Daoy (cell line): Measurements from ENCODE around the gene OLFM4. TPM values are rescaled to one million over a fixed set of nuclear protein-coding genes. Genes with fewer than 3 reads are reported as not detected.
"Not testable (repeated sequence)": the region's sequence is repeated elsewhere in the genome, so short reads cannot be mapped to it uniquely, and the experiment has no call there.

Experiments
- DNase-seq: peaks from one replicate; pipeline ENCODE4 v3.0.0-alpha.2; 2015; ENCODE audit warnings: low read depth
- total RNA-seq: library from RNA; depleted of rRNA; stranded (reverse); fragments of >200 nt; shearing (Covaris generic); gene quantifications from 2 replicates; pipeline ENCODE4 v1.2.3, GENCODE V29; 2014; rRNA removed

OLFM4 gene
- total RNA-seq: not detected in 2 replicates

GRCh38 chr13:53028637-53029203, at the start of gene OLFM4:
Gene OLFM4 (plus strand): TSS chr13:53028813. CDS start chr13:53028837, 24 bp downstream.
- DNase-seq: no peak

DNA sequence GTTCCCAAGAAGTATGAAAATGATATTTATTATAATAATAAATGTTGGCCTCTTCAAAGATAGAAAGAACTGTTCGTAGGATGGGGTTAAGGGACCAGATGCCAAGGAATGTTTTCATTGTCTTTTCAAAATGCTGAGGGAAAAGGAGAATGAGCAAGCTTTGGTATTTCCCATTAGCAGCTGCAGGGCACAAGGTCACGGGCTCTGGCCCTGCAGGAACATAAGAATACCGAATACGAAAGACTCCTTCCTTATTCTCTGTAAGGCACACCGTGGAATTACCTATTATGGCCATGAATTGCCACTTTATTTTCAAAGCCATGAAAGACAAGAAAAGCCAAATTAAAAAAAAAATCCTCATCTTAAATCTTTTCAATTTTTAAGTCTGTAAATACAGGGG, 49.6 kb upstream of the OLFM4 start:
- DNase-seq: no peak

GRCh38 chr13:52980695-52981094, 47.9 kb upstream of the OLFM4 start:
- no peak for DNase-seq

DNA sequence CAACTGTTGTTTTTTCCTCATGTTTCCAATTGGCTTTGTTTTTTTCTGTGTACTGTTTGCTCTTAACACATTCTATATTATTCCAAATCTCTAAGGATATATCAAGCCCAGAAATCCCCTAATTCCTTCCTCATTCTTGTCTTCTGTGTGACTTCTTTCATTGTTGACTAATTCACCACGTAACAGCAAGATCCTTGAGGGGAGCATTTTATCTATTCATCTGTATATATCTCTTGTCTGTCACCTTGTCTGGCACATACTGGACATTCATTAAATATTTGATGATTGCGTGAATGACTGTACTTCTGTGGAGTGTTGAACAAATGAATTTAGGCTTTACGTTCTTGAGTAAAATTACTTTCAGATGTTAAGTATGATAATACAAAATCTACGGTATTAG, 44.8 kb upstream of the OLFM4 start:
- no peak for DNase-seq

DNA sequence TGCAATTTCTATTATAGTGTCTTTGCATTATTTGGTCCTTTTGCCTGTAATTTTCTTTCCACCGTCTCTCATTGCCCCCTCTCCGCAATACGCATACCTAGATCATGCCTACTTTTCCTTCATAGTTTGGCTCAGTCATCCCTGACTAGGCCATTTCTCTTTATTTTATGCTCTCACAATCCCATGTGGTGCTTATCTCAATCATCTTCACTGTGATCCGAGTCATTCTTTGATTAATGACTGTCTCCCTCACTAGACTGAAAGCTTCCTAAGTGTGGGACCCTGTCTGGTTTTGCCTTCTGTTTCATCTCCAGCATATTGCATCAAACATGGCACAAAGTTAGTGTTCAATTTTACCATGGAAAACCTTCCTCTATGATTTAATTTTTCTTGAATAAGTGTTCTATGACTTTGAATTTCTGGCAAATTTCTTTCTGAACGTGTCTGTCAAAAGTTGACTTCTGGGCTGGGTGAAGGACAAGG, 43.7 kb upstream of the OLFM4 start:
- DNase-seq: no peak

DNA sequence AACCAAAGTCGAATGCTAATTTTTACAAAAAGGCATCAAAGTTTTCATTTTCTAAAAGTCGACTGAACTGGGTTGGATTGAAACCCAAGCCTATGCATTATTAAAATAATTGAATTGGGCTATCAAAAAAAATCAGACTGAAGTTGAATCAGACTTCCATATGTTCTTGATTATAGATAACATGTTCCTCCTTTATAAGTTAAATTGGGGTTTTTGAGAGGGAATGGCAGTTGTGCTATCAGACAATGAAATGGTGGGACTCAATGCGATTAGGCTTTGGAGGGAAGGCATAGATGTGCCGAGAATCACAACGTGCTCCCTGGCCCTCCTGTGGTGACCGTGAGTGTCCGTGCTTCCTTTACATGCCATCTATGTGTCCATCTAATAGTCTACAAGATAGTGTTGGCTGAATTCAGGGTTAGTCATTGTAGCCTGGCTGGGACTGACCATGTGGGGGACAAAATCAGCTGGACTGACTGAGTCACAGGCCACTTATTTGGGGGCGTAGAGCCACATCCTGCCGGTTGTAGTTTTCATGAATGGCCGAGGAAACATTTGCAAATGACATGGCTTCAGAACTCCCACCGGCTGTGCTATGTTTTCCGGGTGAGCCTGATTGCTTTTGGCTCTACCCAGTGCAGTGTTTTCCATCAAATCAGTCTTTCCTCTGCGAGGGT, 37.1 kb upstream of the OLFM4 start:
- peak; percentile 29 for DNase-seq

DNA sequence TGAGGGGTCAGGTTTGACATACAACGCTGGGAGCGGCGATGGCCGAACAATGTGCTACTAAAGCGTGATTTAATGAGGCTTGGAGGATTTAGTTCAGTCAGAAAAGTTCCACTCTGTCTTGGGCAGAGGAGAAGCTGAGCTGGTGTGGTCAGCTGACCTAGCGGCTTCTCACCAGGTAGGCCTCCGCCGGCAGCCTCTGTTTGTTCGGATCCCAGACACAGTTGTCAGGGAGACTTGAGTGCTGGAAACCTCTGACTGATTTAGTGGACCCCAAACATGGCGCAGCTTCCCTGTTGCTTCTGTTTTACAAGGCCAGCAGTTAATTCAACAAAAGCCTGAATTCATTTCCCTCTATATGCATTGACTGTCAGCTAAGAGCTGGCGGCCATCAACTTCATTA, 36.5 kb upstream of the OLFM4 start:
- no peak for DNase-seq

- DNase-seq: no peak
Observed at GRCh38 chr13:52994051-52994450, 34.6 kb upstream of the OLFM4 start.

GRCh38 chr13:52994865-52995264, 33.7 kb upstream of the OLFM4 start:
- DNase-seq: no peak

- no peak for DNase-seq
Observed at GRCh38 chr13:52995946-52996345, 32.7 kb upstream of the OLFM4 start.

DNA sequence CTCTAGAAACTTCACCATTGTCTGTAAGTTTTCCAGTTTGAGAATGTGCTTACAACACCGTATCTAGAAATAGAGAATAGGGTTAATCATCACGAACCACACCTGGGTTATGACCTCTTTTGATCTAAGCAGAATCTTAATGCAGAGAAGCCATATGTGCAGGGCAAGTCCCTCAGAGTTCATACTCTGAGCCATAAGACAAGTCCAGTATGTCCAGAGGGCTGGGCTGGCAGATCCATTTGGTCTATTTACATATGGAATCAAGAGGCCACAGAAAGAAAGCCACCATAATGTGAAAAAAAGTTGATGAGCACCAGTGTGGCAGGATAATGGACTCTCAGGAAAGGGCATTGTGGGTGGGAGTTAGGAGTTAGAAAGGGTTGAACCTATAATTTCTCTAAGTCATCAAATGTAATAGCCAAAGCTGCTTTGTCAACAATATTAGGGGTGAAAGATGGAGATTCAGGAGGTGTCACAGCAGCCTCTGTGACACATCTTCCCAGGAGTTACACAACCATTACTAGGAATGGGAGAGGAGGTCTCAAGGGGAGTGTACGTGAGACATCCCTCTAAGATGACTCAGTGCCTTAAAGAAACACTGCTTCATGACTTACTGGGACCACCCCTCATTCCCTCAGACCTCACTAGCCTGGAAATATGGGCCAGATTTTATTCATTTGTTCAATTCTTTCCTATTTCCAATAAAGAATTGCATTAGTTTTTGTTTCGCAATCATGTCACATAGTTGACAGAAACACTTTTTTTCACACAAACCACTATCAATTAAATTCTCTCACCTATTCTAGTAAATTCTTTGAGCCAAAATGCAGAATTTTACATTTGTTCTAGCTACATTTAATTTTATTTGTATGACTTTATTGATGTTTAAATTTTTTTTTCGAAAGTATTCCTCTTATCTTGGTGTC, 30.4 kb upstream of the OLFM4 start:
- DNase-seq: no peak

DNA sequence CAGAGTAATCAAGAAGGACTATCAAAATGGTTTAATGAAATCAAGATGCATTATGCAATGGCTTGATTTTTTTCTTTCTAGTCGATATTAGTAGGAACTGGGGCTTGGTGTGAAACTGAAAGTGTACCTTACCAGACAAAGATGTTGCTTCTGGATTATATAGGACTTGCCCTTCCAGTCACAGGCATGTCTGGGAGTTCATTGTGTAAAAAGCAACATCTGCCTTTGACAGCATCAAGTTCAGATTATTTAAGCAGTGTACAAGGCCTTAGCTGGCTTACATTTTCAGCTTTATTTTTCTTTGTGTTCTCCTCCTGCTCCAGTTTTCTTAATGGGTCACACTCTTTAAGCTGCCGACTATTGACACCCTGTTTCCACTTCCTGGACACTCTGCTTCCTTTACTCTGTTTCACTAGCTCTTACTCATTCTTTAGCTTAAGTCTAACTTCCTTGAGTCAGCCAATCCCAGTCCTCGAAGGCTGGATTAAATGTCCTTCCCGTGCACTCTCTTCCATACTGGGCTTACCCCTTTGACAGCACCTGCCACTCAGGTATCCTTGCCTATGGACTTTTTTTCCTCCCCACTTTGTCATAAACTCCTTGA, 29.4 kb upstream of the OLFM4 start:
- no peak for DNase-seq

DNA sequence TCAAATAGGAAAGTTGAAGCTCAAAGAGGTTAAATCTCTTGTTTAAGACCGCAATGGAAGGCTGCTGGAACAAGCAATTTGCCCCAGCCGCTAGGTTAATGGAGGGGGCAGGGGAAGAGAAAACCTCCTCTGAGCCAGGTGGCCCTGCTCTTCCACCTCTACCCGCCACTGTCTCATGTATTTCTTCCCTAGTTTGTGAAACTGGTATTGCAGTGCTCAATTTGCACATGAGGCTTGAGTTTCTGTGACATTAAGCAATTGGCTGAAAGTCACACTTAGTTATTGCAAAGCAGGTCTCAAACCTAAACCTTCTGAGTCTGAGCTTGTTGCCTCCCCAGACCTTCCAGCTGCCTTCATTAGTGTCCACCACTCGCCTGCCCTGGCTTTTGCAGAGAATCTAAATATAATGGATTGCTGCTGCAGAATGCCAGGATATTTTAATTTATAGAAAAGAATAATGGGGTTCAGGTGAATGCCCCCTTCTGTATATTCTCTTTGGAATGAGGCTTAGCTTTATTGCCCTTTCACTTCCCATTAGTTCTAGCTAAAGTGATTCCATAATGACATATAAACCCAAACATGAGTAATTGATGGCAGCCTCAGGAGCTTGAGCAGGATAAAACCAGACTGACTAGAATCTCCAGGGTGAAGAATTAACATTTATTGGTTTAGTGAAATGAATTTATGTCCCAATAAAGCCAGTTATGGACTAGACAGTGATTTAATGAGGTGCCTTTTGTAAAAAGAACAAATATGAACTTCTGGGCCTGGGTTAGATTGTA, 27.0 kb upstream of the OLFM4 start:
- no peak for DNase-seq

- no peak for DNase-seq
Observed at GRCh38 chr13:53004573-53004972, 24.0 kb upstream of the OLFM4 start.

GRCh38 chr13:53005626-53006025, 23.0 kb upstream of the OLFM4 start:
- DNase-seq: no peak

DNA sequence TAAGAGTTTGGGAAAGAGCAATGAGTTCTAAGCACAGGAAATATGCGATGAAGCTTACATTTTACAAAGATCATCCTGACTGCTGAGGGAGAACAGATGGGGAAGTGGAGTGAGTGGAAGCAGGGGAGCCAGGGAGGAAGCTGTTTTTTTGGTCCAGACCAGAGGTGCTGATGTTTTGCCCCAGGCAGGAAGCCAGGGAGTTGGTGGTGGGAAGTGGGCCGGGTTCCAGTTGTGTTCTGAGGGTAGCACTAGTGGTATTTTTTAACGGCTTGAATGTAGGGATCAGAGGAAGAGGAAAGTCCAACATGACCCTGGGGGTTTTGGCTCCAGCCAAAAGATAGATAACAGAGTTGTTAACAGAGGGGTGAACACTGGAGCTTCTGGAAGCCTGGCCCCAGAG, 20.7 kb upstream of the OLFM4 start:
- no peak for DNase-seq

DNA sequence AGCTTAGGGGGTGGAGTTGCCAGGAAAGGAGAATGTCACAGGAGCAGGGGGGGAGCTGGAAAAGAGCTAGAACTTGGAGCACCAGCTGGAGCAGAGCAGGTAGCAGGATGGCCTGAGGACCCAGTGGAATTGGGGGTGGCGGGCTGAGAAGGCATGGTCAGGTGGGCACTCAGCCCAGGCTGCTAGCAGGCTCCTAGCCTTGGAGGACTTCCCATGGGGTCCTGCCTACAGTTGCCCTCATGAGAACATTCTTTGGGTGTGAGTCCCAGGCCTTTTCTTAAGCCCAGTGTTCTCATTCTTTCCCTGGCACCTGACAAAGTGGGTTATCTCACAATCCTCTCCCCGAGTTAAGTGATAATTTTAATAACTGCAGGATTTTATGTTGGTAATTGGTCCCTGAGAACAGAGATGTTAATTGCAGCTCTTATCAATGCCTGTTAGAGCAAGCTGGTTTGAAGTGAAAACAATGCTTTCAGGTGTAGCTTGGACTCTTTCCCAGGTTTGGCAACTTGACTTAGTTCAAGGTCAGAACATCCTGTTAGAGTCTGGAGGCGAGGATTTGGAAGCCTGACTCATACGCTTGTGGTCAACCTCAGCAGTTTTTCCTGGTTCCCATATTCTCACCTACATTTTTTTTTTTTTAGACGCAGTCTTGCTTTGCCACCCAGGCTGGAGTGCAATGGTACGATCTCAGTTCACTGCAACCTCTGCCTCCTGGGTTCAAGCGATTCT, 18.1 kb upstream of the OLFM4 start:
- DNase-seq: peak; percentile 59

GRCh38 chr13:53012707-53013106, 15.9 kb upstream of the OLFM4 start:
- no peak for DNase-seq

GRCh38 chr13:53013113-53013512, 15.5 kb upstream of the OLFM4 start:
- no peak for DNase-seq

DNA sequence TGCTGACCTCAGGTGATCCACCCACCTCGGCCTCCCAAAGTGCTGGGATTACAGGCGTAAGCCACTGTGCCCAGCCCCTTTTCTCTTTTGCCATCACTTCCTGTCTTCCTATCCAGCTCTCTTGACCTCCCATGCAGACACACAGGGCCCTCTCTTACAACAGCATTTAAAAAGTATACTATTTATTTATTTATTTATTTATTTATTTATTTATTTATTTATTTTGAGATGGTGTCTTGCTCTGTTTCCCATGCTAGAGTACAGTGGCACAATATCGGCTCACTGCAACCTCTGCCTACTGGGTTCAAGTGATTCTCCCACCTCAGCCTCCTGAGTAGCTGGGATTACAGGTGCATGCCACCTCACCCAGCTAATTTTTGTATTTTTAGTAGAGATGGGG, 14.6 kb upstream of the OLFM4 start:
- not testable (repeated sequence) for DNase-seq
